ENCODE data around the gene ACE.

The ACE gene

DNA sequence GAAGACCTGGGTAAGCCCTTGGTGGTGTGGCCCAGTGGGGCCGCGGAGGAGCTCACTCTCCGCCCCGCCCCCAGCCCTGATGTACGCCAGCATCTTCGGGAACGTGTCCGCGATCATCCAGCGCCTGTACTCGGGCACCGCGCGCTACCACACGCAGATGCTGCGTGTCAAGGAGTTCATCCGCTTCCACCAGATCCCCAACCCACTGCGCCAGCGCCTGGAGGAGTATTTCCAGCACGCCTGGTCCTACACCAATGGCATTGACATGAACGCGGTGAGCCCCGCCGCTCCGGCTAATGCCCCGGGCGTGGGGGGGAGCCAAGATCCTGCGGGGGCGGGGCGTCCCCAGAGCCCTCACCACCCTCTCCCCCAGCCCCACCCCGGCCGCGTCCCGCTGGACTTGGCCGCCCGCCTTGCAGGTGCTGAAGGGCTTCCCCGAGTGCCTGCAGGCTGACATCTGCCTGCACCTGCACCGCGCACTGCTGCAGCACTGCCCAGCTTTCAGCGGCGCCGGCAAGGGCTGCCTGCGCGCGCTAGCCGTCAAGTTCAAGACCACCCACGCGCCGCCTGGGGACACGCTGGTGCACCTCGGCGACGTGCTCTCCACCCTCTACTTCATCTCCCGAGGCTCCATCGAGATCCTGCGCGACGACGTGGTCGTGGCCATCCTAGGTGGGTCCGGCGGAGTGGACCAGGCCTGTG lies 61.3 kb downstream of the ACE start:
- no peak for DNase-seq (ENCODE audit: low spot score)

DNA sequence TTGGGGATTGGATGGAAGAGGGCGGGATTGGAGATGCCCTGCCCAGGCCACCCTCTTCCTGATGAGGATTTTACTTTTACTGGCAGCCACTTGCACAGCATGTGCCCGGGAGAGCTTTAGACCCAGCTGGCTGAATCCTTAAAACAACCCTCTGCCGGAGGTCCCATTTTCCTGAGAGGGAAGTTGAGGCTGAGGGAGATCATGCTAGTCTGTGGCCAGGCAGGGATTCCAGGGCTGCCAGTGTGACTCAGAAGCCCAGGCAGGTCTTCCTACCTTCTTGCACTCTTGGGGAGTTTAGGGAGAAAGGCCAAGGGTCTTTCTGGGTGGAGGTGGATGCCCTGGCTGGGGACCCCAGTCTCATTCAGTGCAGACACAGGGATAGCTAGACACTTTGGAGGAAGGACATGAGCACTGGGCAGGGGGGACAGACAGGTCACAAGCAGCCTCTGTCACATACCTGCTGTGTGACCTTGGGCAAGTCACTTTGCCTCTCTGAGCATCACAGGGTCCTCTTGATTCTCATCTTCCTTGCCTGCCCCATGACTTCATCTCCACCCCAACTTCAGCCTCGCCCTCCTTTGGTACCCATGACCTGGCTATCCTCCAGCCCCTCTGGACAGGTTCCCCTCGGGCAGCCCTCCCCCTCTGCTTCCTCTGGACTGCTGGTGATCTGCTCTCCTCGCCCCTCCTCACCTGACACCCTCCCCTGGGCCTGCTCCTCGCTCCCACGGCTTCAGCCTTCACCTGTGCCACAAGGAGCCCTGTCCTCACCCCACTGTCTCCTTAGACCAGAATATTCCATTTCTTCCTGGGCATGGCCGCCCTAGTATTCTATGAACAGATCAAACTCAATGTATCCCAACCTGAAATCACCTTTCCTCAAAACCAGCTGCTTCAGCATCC lies 62.1 kb downstream of the ACE start:
- no peak for DNase-seq (ENCODE audit: low spot score)

DNA sequence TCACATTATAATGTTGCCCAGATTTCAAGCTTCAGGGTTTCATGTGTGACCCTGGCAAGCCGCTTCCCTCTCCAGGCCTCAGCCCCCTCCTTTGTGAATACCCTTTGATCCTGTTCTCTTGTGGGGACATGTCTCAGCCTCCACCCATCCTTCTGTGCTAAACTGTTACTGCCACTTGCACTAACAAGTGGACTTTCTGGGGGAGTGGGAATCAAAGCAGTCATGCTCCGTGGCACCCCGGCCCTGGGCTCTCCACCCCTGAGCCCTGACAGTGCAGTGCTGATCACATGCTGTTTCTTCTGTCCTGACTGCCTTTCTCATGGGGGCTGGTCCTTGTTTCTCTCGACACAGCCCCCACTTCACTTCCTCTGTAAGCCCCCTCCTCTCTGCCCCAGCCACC lies 63.7 kb downstream of the ACE start:
- DNase-seq (ENCODE audit: low spot score): no peak

DNA sequence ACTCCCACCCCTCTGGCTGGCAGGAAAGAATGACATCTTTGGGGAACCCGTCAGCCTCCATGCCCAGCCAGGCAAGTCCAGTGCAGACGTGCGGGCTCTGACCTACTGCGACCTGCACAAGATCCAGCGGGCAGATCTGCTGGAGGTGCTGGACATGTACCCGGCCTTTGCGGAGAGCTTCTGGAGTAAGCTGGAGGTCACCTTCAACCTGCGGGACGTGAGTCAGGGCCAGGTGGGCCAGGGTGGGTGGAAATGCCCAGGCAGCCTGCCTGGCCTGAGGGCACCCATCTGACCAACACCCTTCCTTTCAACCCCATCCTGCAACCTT lies 65.3 kb downstream of the ACE start:
- no peak for DNase-seq (ENCODE audit: low spot score)

DNA sequence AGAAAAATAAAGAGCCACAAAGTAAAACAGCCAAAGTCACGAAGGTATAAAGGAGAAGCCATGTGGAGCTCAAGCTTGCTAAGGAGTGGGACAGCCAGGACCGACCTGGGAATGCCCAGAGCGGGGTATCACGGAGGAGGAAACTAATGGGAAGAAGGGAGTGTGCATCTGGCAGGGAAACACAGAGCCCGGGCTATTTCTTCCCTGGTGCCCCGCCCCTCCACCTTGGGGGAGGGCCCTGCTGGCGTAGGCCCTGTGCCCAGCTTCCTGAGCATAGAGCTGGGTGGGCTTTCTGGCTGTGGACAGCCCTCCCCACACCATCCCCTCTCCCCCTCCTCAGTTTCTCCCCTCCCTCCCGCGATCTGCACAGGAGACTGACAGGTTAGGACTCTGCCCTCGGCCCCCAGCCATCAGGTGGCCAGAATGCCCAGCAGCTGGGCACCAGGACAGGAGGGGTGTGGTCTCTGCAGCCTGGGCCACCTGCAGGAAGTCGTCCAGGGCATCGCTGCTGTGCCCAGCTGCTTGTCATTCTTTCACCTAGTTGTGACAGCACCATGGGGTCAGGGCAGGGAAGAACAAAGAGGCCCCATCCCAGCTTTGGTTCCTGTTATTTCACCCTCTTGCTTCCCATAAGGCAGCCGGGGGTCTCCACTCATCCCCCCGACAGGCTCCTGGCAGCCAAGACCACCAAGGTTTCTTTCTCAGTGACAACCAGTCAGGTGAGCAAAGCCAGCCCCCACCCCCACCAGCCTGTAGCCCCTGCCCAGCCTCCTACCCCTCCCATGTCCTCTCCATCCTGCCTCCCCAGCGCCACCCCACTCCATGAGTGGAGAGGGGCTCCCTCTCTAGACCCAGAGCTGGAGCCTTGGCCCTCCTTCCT lies 66.3 kb downstream of the ACE start:
- peak; percentile 6 for DNase-seq (ENCODE audit: low spot score)

DNA sequence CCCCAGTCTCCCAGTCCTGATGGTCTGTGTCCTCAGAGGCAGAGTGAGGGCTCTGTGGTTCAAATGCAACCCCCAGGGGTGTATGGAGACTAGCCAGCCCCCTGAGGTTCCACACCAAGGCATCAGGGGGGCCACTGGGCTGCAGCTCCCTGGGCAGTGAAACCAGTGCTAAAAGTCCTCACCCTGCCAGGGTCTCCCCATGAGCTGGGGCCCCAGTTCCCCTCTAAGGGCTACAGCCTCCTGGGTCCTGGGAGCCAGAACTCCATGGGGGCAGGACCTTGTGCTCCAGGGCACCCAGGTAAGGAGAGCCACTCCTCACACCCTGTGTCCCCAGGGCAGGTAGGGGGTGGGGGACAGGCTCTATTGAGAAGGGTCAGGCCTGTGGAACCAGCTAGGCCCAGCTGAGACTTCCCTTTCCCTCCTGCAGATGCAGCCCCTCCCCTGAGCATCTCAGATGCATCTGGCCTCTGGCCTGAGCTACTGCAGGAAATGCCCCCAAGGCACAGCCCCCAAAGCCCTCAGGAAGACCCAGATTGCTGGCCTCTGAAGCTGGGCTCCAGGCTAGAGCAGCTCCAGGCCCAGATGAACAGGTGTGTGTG lies 67.1 kb downstream of the ACE start:
- peak; percentile 2 for DNase-seq (ENCODE audit: low spot score)

DNA sequence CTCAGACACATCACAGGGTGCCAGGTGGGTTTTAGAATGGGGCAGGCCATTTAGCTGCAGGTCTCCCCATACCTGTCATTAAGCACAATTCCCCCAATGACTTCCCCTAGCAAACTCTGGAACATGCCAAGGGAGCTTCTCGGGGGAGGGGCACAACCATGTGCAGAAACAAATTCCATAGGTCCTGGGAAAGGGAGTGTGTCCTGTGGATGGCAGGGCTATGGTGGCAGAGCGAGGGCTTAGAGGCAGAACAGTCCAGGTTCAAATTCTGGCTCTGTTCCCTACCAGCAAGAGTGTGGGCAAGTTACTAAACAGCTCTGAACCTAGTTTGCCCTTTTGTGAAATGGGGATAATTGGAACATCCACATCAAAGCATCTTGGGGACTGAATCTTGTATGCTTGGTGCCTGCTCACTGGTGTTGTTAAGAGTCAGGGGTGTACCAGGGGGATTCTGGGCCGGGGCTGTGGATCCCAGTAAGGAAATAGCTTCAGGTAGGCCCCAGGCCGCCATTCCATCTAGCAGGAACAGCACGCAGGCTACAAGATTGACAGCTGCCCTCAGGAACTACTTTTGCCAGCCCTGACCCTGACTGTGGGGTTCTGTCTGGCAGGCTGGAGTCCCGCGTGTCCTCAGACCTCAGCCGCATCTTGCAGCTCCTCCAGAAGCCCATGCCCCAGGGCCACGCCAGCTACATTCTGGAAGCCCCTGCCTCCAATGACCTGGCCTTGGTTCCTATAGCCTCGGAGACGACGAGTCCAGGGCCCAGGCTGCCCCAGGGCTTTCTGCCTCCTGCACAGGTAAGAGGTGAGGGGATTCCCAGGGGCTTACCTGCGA lies 67.8 kb downstream of the ACE start:
- no peak for DNase-seq (ENCODE audit: low spot score)

DNA sequence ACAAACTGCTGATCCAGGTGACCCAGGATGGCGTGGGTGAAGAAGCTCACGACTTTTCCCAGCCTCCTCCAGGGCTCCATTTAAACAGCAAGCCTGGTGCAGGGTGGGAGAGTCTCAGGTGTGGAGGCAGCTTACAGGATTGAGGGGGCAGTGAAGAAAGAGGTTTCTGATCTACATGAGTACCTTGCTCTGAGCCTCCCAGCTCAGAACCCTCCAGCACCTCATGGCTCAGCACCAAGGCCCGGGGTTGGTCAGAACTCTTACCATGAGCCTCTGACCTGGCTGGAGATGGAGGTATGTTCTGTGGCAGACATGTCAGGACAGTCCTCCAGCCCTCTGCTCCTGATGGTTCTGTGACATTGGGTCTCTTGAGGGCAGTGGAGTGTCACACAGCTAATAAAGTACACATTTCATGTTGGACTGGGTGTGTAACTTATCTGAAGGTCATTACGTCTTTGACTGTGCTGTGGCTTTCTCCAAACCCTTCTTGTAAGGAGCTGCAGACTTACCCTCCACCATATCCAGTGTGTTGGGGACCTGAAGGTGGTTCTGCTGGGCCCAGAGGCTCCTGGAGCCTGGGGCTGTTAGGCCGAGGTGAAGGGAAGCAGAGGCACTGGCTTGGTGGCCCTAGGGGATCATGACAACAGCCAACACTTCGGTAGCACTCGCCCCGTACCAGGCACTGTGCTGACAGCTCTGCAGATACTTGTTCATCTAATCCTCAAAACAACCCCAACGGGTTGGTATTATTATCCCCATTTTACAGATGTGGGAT lies 69.6 kb downstream of the ACE start:
- DNase-seq (ENCODE audit: low spot score): no peak

DNA sequence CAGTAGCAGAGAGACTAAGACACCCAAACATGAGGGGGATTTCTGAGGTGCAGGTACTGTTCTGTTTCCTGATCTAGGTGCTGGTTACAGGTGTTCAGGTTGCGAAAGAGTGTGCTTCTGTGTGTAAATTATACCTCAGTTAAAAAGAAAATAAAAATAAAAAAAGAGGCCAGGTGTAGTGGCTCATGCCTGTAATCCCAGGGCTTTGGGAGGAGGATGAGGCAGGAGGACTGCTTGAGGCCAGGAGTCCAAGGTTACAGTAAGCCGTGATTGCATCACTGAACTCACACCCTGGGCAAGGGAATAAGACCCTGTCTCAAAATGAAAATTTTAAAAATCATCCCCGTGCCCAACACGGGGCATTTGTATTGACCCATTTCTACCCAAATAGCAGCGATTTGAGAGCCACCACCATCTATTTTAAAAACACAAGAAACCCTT lies 70.2 kb downstream of the ACE start:
- DNase-seq (ENCODE audit: low spot score): no peak
